Superior temporal gyrus (tissue), 1 donor: ENCODE measurements around the gene CMIP.

Experiments
- DNase-seq: peaks from one replicate; pipeline ENCODE4 v3.0.0-alpha.2; 2016; ENCODE audit errors: extremely low spot score

CMIP gene

GRCh38 chr16:81447383-81448101 is 2.9 kb downstream of the CMIP start:
- no peak for DNase-seq

- DNase-seq, result no peak
Measured at GRCh38 chr16:81448154-81449131, 3.8 kb downstream of the CMIP start.

DNA sequence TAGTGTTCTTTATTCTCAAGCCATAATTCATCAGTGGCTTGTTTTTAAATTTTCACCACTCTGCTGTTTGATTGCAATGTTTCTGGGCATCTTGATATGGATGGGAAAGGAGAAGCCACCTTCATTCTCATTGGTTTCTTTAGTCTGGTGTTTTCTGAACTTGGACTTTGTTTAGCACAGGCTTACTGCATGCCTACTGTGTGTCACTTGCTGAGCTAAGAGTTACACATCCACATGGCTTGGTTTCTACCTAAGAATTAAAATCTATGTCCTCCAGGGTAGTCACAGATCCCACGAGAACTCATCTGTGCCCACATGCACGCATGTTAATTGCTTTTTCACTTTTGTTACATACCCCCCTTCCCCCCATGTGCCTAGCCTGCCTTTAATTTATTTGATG is 4.6 kb downstream of the CMIP start:
- DNase-seq, result no peak

- DNase-seq, result no peak
Measured at GRCh38 chr16:81449899-81450608, 5.4 kb downstream of the CMIP start.

GRCh38 chr16:81450783-81451491 is 6.3 kb downstream of the CMIP start:
- DNase-seq, result no peak

GRCh38 chr16:81451753-81452680 is 7.4 kb downstream of the CMIP start:
- peak; percentile 68 for DNase-seq

DNA sequence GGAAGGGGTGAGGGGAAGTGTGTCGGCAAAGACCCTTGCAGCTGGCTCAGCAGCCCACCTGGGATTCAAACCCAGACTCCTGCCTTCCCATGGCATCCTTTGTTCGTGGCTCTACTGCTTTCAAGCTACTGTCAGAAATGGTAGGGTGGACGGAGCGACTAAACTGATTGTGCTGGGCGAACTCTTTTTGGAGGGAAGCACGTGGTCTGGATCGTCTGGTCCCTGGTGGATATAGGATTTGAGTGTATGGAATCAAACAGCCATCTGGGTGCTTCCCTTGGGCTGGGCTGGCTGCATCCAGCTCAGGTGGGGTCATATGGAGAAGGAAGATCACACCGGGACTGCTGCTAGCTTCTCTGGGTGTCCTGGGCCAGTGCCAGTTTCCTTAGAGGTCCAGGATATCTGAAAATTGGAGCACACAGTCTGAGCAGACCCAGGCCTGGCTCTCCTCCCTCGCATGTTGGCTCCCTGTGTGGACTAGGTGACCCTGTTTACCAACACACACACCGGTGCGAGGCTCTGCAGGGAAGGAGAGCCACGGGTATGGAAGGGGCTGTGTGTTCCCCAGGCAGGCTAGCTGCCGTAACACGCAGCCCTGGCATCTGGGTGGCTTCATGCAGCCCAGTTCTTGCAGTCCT is 8.6 kb downstream of the CMIP start:
- DNase-seq, result no peak

DNA sequence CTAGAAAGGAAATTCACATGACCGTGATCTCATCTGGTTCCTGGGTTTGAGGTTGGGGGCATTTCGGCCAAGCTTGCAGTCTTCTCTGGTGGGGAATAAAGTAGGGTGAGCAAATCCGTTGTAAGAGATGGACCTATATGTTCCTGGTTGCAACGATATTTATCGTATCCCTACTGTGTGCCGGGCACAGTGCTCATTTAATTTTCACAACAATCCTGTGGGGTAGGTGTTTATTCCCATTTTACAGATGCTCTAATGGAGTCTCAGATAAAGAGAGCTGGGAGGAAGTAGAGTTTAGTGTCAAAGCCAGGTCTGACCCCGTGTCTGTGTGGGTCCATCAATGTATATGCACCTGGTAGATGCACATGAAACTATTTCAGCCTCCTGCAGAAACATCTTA is 9.4 kb downstream of the CMIP start:
- no peak for DNase-seq

DNA sequence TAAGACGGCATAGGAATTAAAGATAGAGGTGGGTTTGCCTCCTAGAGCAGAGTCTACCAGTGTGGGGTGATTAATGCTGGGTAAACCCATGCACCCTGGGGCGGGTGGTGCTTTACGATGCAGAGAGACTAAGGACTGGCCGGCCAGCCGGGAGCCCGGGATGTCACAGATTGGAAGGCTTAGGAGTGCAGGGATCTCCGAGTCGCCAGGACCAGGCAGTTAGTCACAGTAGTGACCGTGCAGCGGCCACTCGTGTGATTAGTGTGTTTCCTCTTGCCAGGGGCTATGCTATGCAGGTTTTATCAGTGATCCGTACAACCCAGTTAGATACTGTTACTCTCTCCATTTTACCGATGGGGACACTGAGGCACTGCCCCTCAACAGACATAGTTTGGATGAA is 10.4 kb downstream of the CMIP start:
- DNase-seq, result no peak

GRCh38 chr16:81455720-81456494 is 11.3 kb downstream of the CMIP start:
- DNase-seq, result no peak

DNA sequence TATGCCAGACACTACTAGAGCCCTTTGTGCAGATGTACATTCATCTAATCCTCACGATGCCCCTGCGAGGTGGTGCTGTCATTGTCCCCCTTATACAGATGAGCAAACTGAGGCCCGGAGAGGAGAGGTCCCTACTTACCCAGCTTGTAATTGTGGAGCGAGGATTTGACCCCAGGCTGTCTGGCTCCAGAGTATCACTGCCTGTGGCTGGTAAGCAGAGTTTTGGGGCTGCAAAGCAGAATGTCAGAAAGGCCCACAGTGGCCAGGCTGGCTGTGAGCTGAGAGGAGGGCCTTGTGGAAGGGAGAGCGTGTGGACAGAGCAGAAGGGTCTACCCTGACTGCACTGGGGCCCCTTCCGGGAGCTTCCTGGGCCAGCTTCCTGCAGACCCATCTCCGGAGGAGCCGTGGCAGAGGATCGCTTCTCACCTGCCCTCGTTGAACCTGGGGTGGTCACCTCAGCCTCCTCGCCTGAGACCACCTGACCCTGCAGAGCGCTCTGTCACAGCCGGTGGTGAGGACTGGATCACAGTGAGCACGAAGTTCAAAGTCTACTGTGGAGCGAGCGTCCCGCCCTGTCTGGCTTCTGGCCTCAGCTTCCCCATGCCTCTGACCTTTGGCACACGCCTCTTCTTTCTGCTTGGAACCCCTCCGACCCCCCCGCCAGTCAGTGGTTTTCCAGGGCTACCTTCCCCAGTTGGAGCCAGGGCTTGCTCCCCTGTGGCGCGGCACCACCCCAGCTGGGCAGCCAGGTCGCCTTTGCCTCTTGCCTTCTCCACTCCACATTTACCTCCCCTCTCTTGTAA is 12.1 kb downstream of the CMIP start:
- DNase-seq, result no peak

DNA sequence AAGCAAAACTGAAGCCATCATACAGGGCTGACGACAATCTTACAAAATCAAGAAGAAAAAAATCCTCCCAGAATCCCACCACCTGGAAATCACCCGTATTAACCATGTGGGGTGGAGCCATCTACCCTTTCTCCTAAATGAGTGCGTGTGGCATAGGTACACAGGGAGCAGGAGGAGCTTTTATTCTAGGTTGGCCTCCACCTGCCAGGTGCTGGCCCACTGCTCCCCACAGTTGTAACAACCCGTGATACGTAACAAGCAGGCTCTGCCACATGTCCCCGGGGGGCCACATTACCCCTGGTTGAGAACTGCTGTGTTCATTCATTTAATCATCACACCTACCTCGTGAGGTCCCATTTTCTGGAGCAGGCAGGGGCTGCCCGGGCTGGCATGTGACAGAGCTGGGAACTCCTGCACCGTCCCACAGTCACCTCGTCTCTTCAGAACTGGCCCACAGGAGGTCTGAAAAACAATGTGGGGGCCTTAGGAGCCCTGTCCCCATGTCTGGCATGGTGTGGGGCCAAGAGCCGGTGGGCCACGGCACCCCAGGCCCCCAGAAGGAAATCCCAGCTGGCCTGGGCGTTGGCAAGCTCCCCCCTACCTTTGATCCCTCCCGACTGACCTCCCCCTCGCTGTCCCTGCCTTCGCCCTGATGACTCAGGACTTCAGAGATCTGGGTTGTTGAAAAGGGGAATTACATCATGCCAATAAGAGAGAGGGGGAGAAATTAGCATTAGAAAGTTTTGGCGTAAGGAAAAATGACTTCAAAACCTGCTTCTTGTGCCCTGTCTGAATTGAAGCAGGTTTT is 12.9 kb downstream of the CMIP start:
- DNase-seq, result no peak

- DNase-seq, result no peak
Measured at GRCh38 chr16:81458149-81458669, 13.6 kb downstream of the CMIP start.

GRCh38 chr16:81458827-81459598 is 14.4 kb downstream of the CMIP start:
- no peak for DNase-seq

- DNase-seq, result no peak
Measured at GRCh38 chr16:81460075-81460474, 15.5 kb downstream of the CMIP start.

DNA sequence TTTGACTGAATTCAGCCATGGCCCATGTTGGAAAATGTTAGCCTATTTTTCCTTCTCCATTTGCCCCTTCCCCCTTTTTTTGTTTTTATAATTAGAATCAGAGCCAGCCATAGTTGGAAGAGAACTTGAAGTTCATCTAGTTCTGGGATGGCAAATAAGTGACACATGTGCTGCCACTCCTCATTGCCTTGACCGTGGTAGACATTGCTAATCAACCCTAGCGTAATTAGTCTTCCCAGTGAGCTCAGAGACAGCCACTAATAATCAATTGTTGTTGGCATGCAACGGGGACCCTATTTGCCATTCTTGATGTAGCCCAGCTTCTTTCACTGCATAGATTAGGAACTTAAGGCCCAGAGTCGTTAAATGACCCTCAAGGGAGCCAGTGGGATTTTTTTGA is 16.6 kb downstream of the CMIP start:
- no peak for DNase-seq

- DNase-seq, result no peak
Measured at GRCh38 chr16:81461766-81462165, 17.2 kb downstream of the CMIP start.
